Stimulated activated CD4-positive, alpha-beta T cell treated with anti-CD3 and anti-CD28 coated beads, Interleukin-12 subunit alpha, Interleukin-12 subunit beta, amount 100 ng/mL, for 24 hours (primary cell): Measurements from ENCODE around the gene AFG3L2.

Experiments
- DNase-seq, 2 experiments: peaks; one replicate each; pipeline ENCODE4 v3.0.0-alpha.2; 2020; ENCODE audit warnings: low read depth in 2 of 2

The AFG3L2 gene

DNA sequence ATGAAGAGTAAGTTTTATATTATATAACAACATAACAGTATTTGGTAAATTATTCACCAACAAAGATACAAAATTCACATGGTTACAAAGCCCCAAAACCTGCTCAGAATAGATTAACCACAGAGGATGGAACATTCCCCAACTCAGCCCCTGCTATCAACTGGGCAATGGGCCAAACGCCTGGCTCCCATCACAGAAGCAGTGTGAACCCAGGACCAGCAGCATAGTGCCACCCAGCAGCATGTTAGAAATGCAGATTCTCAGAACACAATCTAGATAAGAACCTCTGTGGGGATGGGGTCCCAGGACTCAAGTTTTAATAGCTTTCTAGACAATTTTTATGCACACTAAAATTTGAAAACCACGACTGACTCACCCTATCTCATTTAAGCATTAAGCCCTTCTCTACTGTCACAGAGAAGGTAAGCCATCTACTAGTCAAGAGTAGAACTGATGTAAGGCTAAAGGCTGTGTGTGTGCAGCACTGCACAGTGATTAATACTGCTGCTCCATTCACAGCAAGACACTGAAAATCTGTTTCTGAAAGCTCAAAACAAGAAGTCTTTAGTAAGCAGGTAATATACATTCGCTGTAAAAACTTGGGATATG, 15.2 kb downstream of the AFG3L2 start:
- no peak for DNase-seq

GRCh38 chr18:12359515-12359927, 17.5 kb downstream of the AFG3L2 start:
- no peak for DNase-seq

- no peak for DNase-seq
These were observed 24.8 kb downstream of the AFG3L2 start for GRCh38 chr18:12352188-12352587.

DNA sequence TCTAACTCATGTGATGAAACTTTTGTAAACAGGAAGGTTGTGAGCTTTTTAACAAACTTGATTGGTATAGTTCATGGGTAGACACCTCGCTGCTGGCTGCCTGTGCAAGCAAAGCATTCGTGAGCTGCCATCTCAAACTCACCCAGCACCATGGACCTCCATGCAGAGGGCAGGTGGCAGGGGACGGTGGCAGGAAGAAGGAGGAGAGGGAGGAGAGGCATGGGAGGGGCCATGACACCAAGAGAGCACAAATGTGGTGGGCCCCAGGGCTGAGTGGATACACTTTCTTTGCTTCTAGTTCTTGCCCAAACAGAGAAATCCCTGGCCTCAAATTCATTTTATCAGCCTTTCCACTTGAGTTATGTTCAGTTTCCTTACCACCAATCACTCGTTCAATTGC, 29.1 kb downstream of the AFG3L2 start:
- no peak for DNase-seq

GRCh38 chr18:12346240-12346565, 30.8 kb downstream of the AFG3L2 start:
- no peak for DNase-seq

- no peak for DNase-seq
These were observed 31.4 kb downstream of the AFG3L2 start for GRCh38 chr18:12345491-12346239.

- no peak for DNase-seq
These were observed 34.4 kb downstream of the AFG3L2 start for GRCh38 chr18:12342661-12343060.

- no peak for DNase-seq
These were observed 35.9 kb downstream of the AFG3L2 start for GRCh38 chr18:12340945-12341660.

GRCh38 chr18:12338382-12338781, 38.6 kb downstream of the AFG3L2 start:
- no peak for DNase-seq

GRCh38 chr18:12336887-12337286, 40.1 kb downstream of the AFG3L2 start:
- DNase-seq = no peak

GRCh38 chr18:12336171-12336613, 40.8 kb downstream of the AFG3L2 start:
- DNase-seq = no peak

GRCh38 chr18:12335503-12335902, 41.5 kb downstream of the AFG3L2 start:
- DNase-seq = no peak

DNA sequence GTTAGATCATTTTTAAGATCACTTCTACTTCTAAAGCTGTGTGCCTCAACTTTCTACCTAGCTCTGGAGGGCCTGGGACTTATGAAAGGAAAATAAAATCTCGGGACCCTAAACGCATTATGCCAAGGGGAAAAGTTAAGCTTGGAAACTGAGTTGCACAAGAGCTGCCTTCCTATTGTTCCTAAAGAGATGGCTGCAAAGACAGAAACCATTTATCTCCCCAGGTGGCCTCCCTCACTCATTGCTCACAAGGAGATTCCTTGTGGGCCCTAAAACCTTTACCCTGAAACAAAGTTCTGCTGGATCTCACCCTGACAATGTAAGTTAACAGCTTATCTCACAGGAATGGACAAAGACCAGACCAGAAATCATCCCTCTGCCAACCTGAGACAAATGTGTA, 42.2 kb downstream of the AFG3L2 start:
- DNase-seq = no peak

- no peak for DNase-seq
These were observed 42.6 kb downstream of the AFG3L2 start for GRCh38 chr18:12334366-12334808.

GRCh38 chr18:12333506-12334290, 43.3 kb downstream of the AFG3L2 start:
- DNase-seq = no peak

GRCh38 chr18:12330766-12331165, 46.3 kb downstream of the AFG3L2 start:
- DNase-seq = no peak

- DNase-seq = no peak
These were observed 47.8 kb downstream of the AFG3L2 start for GRCh38 chr18:12329125-12329698.

- DNase-seq = no peak
These were observed 48.7 kb downstream of the AFG3L2 start for GRCh38 chr18:12328179-12328823.

GRCh38 chr18:12327510-12328178, 49.4 kb downstream of the AFG3L2 start:
- DNase-seq = peak; percentile 48 to 79

GRCh38 chr18:12326711-12327460, 50.1 kb downstream of the AFG3L2 start:
- no peak for DNase-seq
